B cell (primary cell): ENCODE results near the gene TANGO6.

Source experiments
- EZH2 ChIP-seq: IDR thresholded peaks from 2 replicates; pipeline ENCODE4 v1.6.1; 2012; ENCODE audit warnings: borderline replicate concordance, low read depth, mild to moderate bottlenecking, moderate library complexity, low read length; ENCODE audit not compliant: insufficient read depth, poor library complexity, severe bottlenecking
- TF ChIP-seq, protein P1 (sequence below): fragments of 200-600 bp; IDR thresholded peaks from one replicate; pipeline ENCODE4 v1.8.0; 2022; ENCODE audit warnings: antibody characterized with exemption, mild to moderate bottlenecking

DNA sequence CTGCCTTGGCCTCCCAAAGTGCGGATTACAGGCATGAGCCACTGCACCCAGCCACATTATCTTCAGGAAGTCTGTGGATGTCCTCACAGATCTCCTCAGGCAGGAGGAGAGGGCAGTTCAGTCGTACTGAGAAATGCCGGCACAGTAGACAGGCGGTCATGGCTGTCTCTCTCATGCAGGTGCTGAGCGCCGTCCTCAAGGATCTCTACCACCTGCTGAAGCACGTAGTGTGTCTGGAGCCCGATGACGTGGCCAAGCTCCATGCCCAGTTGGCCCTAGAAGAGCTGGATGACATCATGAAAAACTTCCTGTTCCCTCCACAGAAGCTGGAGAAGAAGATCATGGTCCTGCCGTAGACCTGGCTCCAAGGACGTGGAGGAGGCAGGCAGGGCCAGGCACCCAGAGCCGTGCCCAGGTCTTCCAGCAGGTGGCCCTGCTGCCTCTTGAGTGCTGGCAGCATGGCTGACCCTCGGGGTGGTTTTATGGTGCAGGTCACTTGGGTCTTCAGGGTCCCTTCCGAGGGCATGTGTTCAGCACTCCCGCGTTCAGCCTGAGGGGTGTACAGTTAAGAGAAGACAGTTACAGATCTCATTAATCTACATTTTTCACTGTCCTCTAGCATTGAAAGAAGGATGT, 240.1 kb downstream of the TANGO6 start:
- TF ChIP-seq, protein P1, sequence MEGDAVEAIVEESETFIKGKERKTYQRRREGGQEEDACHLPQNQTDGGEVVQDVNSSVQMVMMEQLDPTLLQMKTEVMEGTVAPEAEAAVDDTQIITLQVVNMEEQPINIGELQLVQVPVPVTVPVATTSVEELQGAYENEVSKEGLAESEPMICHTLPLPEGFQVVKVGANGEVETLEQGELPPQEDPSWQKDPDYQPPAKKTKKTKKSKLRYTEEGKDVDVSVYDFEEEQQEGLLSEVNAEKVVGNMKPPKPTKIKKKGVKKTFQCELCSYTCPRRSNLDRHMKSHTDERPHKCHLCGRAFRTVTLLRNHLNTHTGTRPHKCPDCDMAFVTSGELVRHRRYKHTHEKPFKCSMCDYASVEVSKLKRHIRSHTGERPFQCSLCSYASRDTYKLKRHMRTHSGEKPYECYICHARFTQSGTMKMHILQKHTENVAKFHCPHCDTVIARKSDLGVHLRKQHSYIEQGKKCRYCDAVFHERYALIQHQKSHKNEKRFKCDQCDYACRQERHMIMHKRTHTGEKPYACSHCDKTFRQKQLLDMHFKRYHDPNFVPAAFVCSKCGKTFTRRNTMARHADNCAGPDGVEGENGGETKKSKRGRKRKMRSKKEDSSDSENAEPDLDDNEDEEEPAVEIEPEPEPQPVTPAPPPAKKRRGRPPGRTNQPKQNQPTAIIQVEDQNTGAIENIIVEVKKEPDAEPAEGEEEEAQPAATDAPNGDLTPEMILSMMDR, result no peak
- no peak for TF ChIP-seq EZH2
